ENCODE measurements around the gene SAGE1. TPM values are rescaled to one million over a fixed set of nuclear protein-coding genes. Genes with fewer than 3 reads are reported as not detected.
A peak's percentile ranks its signal among the peaks of the same experiment; 100 is the strongest.
"Not testable (repeated sequence)": the region's sequence is repeated elsewhere in the genome, so short reads cannot be mapped to it uniquely, and the experiment has no call there.

SAGE1 gene
- not detected for polyA plus RNA-seq (ENCODE audit: low read depth in 6 of 6)

GRCh38 chrX:135893294-135893817 lies at the start of gene SAGE1, which contains the start of gene CT45A10:
Gene SAGE1, plus strand, starts transcription at chrX:135893716. Its CDS starts 2,527 bp downstream, at chrX:135896243.
Gene CT45A10, minus strand, starts transcription at chrX:135893444. Its CDS starts 8,100 bp downstream, at chrX:135885344.
- ATAC-seq (ENCODE audit: low read depth in 2 of 2), result no peak
- Mint-ChIP-seq H3K4me3 (no peak within 1 kb of the TSS), H3K36me3 (no peaks in the 10 kb centered on the region), H3K9me3 (no peaks in the 10 kb centered on the region), H3K4me1 (no peaks in the 10 kb centered on the region), H3K27ac (peak within 1 kb of the TSS in 1 of 6 donors; percentile 72), H3K27me3 (peaks cover 0 to 4% (median 0%) of the 10 kb centered on the region in 3 donors)
- DNase-seq, result no peak

GRCh38 chrX:135854438-135854837 lies 39.1 kb upstream of the SAGE1 start, which contains the start of gene CT45A8:
Gene CT45A8, minus strand, starts transcription at chrX:135854538. Its CDS starts 3,755 bp downstream, at chrX:135850783.
- H3K9me3 Mint-ChIP-seq; ATAC-seq (ENCODE audit: low read depth in 2 of 2); H3K4me3 Mint-ChIP-seq; H3K27me3 Mint-ChIP-seq; H3K36me3 Mint-ChIP-seq; DNase-seq; H3K4me1 Mint-ChIP-seq; H3K27ac Mint-ChIP-seq: not testable (repeated sequence)

GRCh38 chrX:135871712-135872111 lies 21.8 kb upstream of the SAGE1 start, which contains the start of gene CT45A9:
Gene CT45A9, minus strand, starts transcription at chrX:135871812. Its CDS starts 3,751 bp downstream, at chrX:135868061.
- not testable (repeated sequence) for DNase-seq; H3K27me3 Mint-ChIP-seq; H3K4me1 Mint-ChIP-seq; H3K27ac Mint-ChIP-seq; H3K9me3 Mint-ChIP-seq; H3K4me3 Mint-ChIP-seq; H3K36me3 Mint-ChIP-seq; ATAC-seq (ENCODE audit: low read depth in 2 of 2)

GRCh38 chrX:135882741-135883140 lies 10.8 kb upstream of the SAGE1 start:
- not testable (repeated sequence) for H3K4me1 Mint-ChIP-seq; H3K9me3 Mint-ChIP-seq; H3K36me3 Mint-ChIP-seq; H3K27ac Mint-ChIP-seq; H3K27me3 Mint-ChIP-seq; H3K4me3 Mint-ChIP-seq; DNase-seq; ATAC-seq (ENCODE audit: low read depth in 2 of 2)

- not testable (repeated sequence) for H3K9me3 Mint-ChIP-seq; H3K4me1 Mint-ChIP-seq; H3K4me3 Mint-ChIP-seq; DNase-seq; H3K27me3 Mint-ChIP-seq; H3K36me3 Mint-ChIP-seq; ATAC-seq (ENCODE audit: low read depth in 2 of 2); H3K27ac Mint-ChIP-seq
Measured at GRCh38 chrX:135888230-135888629, 5.3 kb upstream of the SAGE1 start.

- not testable (repeated sequence) for H3K4me1 Mint-ChIP-seq; H3K27me3 Mint-ChIP-seq; H3K9me3 Mint-ChIP-seq; DNase-seq; H3K4me3 Mint-ChIP-seq; H3K36me3 Mint-ChIP-seq; ATAC-seq (ENCODE audit: low read depth in 2 of 2); H3K27ac Mint-ChIP-seq
Measured at GRCh38 chrX:135888976-135889375, 4.5 kb upstream of the SAGE1 start.

- Mint-ChIP-seq H3K4me3 (peak overlapping the region in 1 of 8 donors; percentile 41), H3K9me3 (no peaks in the 10 kb centered on the region), H3K36me3 (no peaks in the 10 kb centered on the region), H3K27me3 (peaks cover 0 to 4% (median 0%) of the 10 kb centered on the region in 3 donors), H3K27ac (no peak overlapping the region), H3K4me1 (no peaks in the 10 kb centered on the region)
- no peak for ATAC-seq (ENCODE audit: low read depth in 2 of 2)
- DNase-seq, result no peak
Measured at GRCh38 chrX:135890087-135890585, 3.4 kb upstream of the SAGE1 start.

- no peak for ATAC-seq (ENCODE audit: low read depth in 2 of 2)
- Mint-ChIP-seq H3K36me3 (no peaks in the 10 kb centered on the region), H3K9me3 (no peaks in the 10 kb centered on the region), H3K4me1 (no peaks in the 10 kb centered on the region), H3K27ac (no peak overlapping the region), H3K4me3 (no peak overlapping the region), H3K27me3 (peaks cover 0 to 4% (median 0%) of the 10 kb centered on the region in 3 donors)
- no peak for DNase-seq
Measured at GRCh38 chrX:135892781-135893180, 735 bp upstream of the SAGE1 start.

- ATAC-seq (ENCODE audit: low read depth in 2 of 2) (no peak), DNase-seq (no peak)
- Mint-ChIP-seq H3K4me1 (no peaks in the 10 kb centered on the region), H3K27ac (no peak overlapping the region), H3K9me3 (peaks cover 0 to 4% (median 0%) of the 10 kb centered on the region in 7 donors), H3K4me3 (no peak overlapping the region), H3K36me3 (no peaks in the 10 kb centered on the region), H3K27me3 (peaks cover 0 to 20% (median 20%) of the 10 kb centered on the region in 3 donors)
Measured at GRCh38 chrX:135910251-135910650, 16.7 kb downstream of the SAGE1 start.

- ATAC-seq (ENCODE audit: low read depth in 2 of 2), result no peak
- Mint-ChIP-seq H3K27ac (peak overlapping the region in 1 of 6 donors; percentile 70), H3K27me3 (peaks cover 0 to 34% (median 9%) of the 10 kb centered on the region in 3 donors), H3K36me3 (no peaks in the 10 kb centered on the region), H3K4me1 (no peaks in the 10 kb centered on the region), H3K4me3 (no peak overlapping the region), H3K9me3 (no peaks in the 10 kb centered on the region)
- no peak for DNase-seq
Measured at GRCh38 chrX:135914404-135914803, 20.9 kb downstream of the SAGE1 start.

GRCh38 chrX:135920516-135920915 lies 27.0 kb downstream of the SAGE1 start:
- not testable (repeated sequence) for ATAC-seq (ENCODE audit: low read depth in 2 of 2); DNase-seq; H3K4me3 Mint-ChIP-seq; H3K36me3 Mint-ChIP-seq; H3K4me1 Mint-ChIP-seq; H3K27ac Mint-ChIP-seq; H3K9me3 Mint-ChIP-seq
- H3K27me3 Mint-ChIP-seq, result peaks cover 0 to 17% (median 0%) of the 10 kb centered on the region in 3 donors

GRCh38 chrX:135923353-135923752 lies 29.8 kb downstream of the SAGE1 start:
- H3K4me3 Mint-ChIP-seq, result no peak overlapping the region
- H3K4me1 Mint-ChIP-seq, result peaks cover 0 to 5% (median 0%) of the 10 kb centered on the region in 3 donors
- no peaks in the 10 kb centered on the region for H3K27me3 Mint-ChIP-seq
- H3K36me3 Mint-ChIP-seq, result no peaks in the 10 kb centered on the region
- no peak overlapping the region for H3K27ac Mint-ChIP-seq
- H3K9me3 Mint-ChIP-seq, result no peaks in the 10 kb centered on the region
- DNase-seq (no peak), ATAC-seq (ENCODE audit: low read depth in 2 of 2) (no peak)

- no peak overlapping the region for H3K27ac Mint-ChIP-seq
- no peaks in the 10 kb centered on the region for H3K36me3 Mint-ChIP-seq
- ATAC-seq (ENCODE audit: low read depth in 2 of 2) (no peak), DNase-seq (no peak)
- peaks cover 0 to 1% (median 0%) of the 10 kb centered on the region in 7 donors for H3K9me3 Mint-ChIP-seq
- H3K27me3 Mint-ChIP-seq, result peaks cover 0 to 3% (median 0%) of the 10 kb centered on the region in 3 donors
- H3K4me3 Mint-ChIP-seq, result no peak overlapping the region
- no peaks in the 10 kb centered on the region for H3K4me1 Mint-ChIP-seq
Measured at GRCh38 chrX:135927897-135928296, 34.4 kb downstream of the SAGE1 start.
